K562 (cell line): ENCODE results near the gene PLCB1.

Experiments used
- CTCF ChIP-seq, 3 experiments: IDR thresholded peaks in 2 of 3; conservative IDR thresholded peaks in 1 of 3; 2 replicates each; pipeline ENCODE4 v1.5.1; 2011 to 2012; ENCODE audit warnings: low read length in 3 of 3, mild to moderate bottlenecking in 3 of 3, control low read depth in 2 of 3, improper control_type of control experiment in 1 of 3, inconsistent platforms in 1 of 3, low read depth in 1 of 3, mixed read lengths in 1 of 3, moderate library complexity in 1 of 3; ENCODE audit not compliant: insufficient read depth in 2 of 3
- FOXM1 ChIP-seq, 2 experiments: fragments of 450-650 bp in 1 of 2; sonication (generic) in 1 of 2; formaldehyde crosslinking in 1 of 2; IDR thresholded peaks; 2 replicates each; pipeline versions ENCODE4 v1.6.1 to v1.9.0; 2017 to 2022; ENCODE audit warnings: low read depth in 2 of 2, mild to moderate bottlenecking in 2 of 2, missing genetic modification reagents in 1 of 2, moderate library complexity in 1 of 2
- GMEB1 ChIP-seq: fragments of 250-450 bp; sonication (Bioruptor Pico); IDR thresholded peaks from 2 replicates; pipeline ENCODE4 v1.4.0; 2020; ENCODE audit warnings: mild to moderate bottlenecking
- HNRNPUL1 ChIP-seq: fragments of 200-400 bp; formaldehyde crosslinking; IDR thresholded peaks from 2 replicates; pipeline ENCODE4 v1.6.1; 2017; ENCODE audit warnings: low read length
- KAT7 ChIP-seq: sonication (generic); formaldehyde crosslinking; IDR thresholded peaks from 2 replicates; pipeline ENCODE4 v1.8.0; 2022; ENCODE audit warnings: missing genetic modification reagents, mild to moderate bottlenecking, borderline replicate concordance
- MAFF ChIP-seq: IDR thresholded peaks from 2 replicates; pipeline ENCODE4 v1.6.1; 2012; ENCODE audit warnings: low read length, improper control_type of control experiment
- NRF1 ChIP-seq, 2 experiments: fragments of 450-650 bp; IDR thresholded peaks in 1 of 2; conservative IDR thresholded peaks in 1 of 2; 2 replicates each; pipeline ENCODE4 v1.6.1; 2014; ENCODE audit warnings: mild to moderate bottlenecking in 2 of 2
- PBX2 ChIP-seq, 2 experiments: IDR thresholded peaks in 1 of 2; conservative IDR thresholded peaks in 1 of 2; 2 replicates each; pipeline ENCODE4 v1.6.1; 2016; ENCODE audit warnings: low read depth in 2 of 2, mild to moderate bottlenecking in 1 of 2, missing compliant biosample characterization in 1 of 2, missing genetic modification characterization in 1 of 2, moderate library complexity in 1 of 2
- ZBTB7A ChIP-seq: IDR thresholded peaks from 2 replicates; pipeline ENCODE4 v1.6.1; 2011; ENCODE audit warnings: low read depth, mild to moderate bottlenecking, low read length, moderate library complexity, borderline replicate concordance; ENCODE audit not compliant: control insufficient read depth

DNA sequence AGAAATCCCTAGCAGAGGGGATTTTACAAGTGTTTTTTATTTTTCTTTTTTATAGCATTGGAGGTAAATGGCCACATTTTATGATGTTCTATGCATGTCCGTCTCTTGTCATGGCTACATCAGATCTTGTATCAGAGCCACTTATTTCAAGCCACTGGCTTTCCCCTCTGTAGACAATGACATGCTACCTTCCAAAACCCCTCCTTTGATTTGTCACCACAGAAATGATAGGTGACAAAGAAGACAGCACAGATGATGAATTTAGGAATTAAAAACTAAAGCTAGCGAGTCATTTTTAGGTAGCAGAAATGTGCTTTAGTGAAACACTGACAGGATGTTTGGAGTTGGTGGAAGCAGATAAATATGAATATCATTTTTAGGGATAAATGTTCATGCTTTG, 20.8 kb downstream of the PLCB1 start:
- TF ChIP-seq KAT7 (CRISPR knock-in tag) (no peak), MAFF (no peak), ZBTB7A (no peak), FOXM1 (IDR thresholded peaks at IDR 0.05; ENCODE audit: low read depth) (no peak), FOXM1 (CRISPR knock-in tag; IDR thresholded peaks at IDR 0.05; ENCODE audit: low read depth) (no peak), NRF1 (conservative IDR thresholded peaks at IDR 0.05 in 1 of 2, IDR thresholded peaks at IDR 0.05 in 1 of 2) (no peak), GMEB1 (CRISPR knock-in tag) (no peak), CTCF (IDR thresholded peaks at IDR 0.05 in 2 of 3, conservative IDR thresholded peaks at IDR 0.05 in 1 of 3; ENCODE audit: insufficient read depth in 2 of 3, low read depth in 1 of 3, low read length in 3 of 3) (no peak), PBX2 (CRISPR knock-in tag; IDR thresholded peaks at IDR 0.05; ENCODE audit: low read depth) (no peak), PBX2 (tag; conservative IDR thresholded peaks at IDR 0.05; ENCODE audit: low read depth) (no peak), HNRNPUL1 (no peak)
